ENCODE results near the gene ELMO1. TPM values are rescaled to one million over a fixed set of nuclear protein-coding genes. Genes with fewer than 3 reads are reported as not detected.

ELMO1 gene
- total RNA-seq, 1 experiment from 2014 or later = 7.8 TPM

DNA sequence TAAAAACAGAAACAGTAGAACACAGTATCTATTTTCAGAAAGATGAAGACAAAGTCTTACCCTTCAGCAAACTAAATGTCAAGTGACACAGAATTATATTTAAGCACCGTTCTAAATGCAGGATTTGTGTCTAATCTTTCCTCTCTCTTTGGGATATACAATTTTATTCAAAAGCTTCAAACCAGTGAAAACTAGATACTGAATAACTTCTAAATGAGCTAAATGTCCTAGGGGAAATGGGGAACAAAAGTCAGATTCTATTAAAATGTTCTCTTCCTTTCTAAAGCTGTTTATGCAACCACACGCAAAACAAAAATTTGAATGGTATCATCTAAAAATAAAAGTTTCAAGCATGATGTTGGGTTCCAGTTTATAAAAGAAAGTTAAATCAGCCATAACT, 588.0 kb downstream of the ELMO1 start:
- no CpG with 5 or more reads among the region's 2 CpGs for WGBS (ENCODE audit: extremely low coverage, insufficient read length, low lambda C conversion rate)

More for the DNA sequence above, 588.0 kb downstream of the ELMO1 start:
- no peak overlapping the region for H3K14ac ChIP-seq (ENCODE audit: insufficient read depth, low read length)
- no peak overlapping the region for H3K56ac ChIP-seq (ENCODE audit: insufficient read length, low read depth, low read length)
- no peaks in the 10 kb centered on the region for H3K9me3 Mint-ChIP-seq
- H2BK12ac ChIP-seq (ENCODE audit: insufficient read length, low read depth, low read length) = no peak overlapping the region
- H2BK20ac ChIP-seq (ENCODE audit: low read depth, low read length, poor library complexity, severe bottlenecking) = no peak overlapping the region
- H4K8ac ChIP-seq (replicated peaks; ENCODE audit: insufficient read length, low read depth, low read length) = no peak overlapping the region
- no peak overlapping the region for H3T11ph ChIP-seq (ENCODE audit: low read length)
- H3K27me3 ChIP-seq (ENCODE audit: insufficient read depth, low read length) = no peaks in the 10 kb centered on the region
- no peak overlapping the region for H3K4me3 Mint-ChIP-seq
- no peak overlapping the region for H3K4ac ChIP-seq (ENCODE audit: low read depth, low read length)
- H3K23ac ChIP-seq (ENCODE audit: insufficient read length, low read depth, low read length) = no peak overlapping the region
- no peaks in the 10 kb centered on the region for H3K23me2 ChIP-seq (ENCODE audit: insufficient read length, low read depth, low read length, poor library complexity, severe bottlenecking)
- H3K36me3 Mint-ChIP-seq (ENCODE audit: insufficient read depth in 1 of 3, low read depth in 3 of 3) = no peaks in the 10 kb centered on the region
- H3K79me2 ChIP-seq (ENCODE audit: insufficient read depth, low read length) = no peaks in the 10 kb centered on the region
- H4K5ac ChIP-seq (ENCODE audit: insufficient read length, low read depth, low read length) = no peak overlapping the region
- no peak overlapping the region for H2AK5ac ChIP-seq (ENCODE audit: insufficient read length, low read length)
- no peak overlapping the region for H4K91ac ChIP-seq (ENCODE audit: insufficient read length, low read depth, low read length)
- no peaks in the 10 kb centered on the region for H3K9me3 ChIP-seq (ENCODE audit: control insufficient read depth, low read depth, low read length)
- no peak overlapping the region for H2BK15ac ChIP-seq (ENCODE audit: low read depth, low read length)
- no peaks in the 10 kb centered on the region for H3K4me1 ChIP-seq (ENCODE audit: insufficient read depth, low read length)
- no peak overlapping the region for H2BK5ac ChIP-seq (ENCODE audit: insufficient read length, low read length)
- H2BK120ac ChIP-seq (ENCODE audit: low read depth, low read length, poor library complexity, severe bottlenecking) = no peak overlapping the region
- H3K27ac ChIP-seq (ENCODE audit: insufficient read length, low read depth, low read length) = no peak overlapping the region
- H3K18ac ChIP-seq (ENCODE audit: insufficient read length, low read depth, low read length) = no peak overlapping the region
- H3K27ac Mint-ChIP-seq = no peak overlapping the region
- H3K79me1 ChIP-seq (ENCODE audit: insufficient read depth, low read depth, low read length, poor library complexity, severe bottlenecking) = no peaks in the 10 kb centered on the region
- H3K9ac ChIP-seq (ENCODE audit: extremely low read depth, insufficient read length, low read length) = no peak overlapping the region
- H4K20me1 ChIP-seq (ENCODE audit: control insufficient read depth, insufficient read depth, insufficient read length) = no peaks in the 10 kb centered on the region
- DNase-seq = no peak
- H3K27me3 Mint-ChIP-seq (ENCODE audit: low read depth) = no peaks in the 10 kb centered on the region; the same call in 1 of the 2 replicates
- no peaks in the 10 kb centered on the region for H3K4me1 Mint-ChIP-seq
- no peak overlapping the region for H2AFZ ChIP-seq (ENCODE audit: low read length)
- TF ChIP-seq, protein P1, sequence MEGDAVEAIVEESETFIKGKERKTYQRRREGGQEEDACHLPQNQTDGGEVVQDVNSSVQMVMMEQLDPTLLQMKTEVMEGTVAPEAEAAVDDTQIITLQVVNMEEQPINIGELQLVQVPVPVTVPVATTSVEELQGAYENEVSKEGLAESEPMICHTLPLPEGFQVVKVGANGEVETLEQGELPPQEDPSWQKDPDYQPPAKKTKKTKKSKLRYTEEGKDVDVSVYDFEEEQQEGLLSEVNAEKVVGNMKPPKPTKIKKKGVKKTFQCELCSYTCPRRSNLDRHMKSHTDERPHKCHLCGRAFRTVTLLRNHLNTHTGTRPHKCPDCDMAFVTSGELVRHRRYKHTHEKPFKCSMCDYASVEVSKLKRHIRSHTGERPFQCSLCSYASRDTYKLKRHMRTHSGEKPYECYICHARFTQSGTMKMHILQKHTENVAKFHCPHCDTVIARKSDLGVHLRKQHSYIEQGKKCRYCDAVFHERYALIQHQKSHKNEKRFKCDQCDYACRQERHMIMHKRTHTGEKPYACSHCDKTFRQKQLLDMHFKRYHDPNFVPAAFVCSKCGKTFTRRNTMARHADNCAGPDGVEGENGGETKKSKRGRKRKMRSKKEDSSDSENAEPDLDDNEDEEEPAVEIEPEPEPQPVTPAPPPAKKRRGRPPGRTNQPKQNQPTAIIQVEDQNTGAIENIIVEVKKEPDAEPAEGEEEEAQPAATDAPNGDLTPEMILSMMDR (conservative IDR thresholded peaks at IDR 0.05) = no peak
- no peak overlapping the region for H3K4me2 ChIP-seq (ENCODE audit: insufficient read depth, insufficient read length, low read length)
